ENCODE data around the gene PCK2. TPM values are rescaled to one million over a fixed set of nuclear protein-coding genes. Genes with fewer than 3 reads are reported as not detected.

The PCK2 gene
- total RNA-seq, 1 donor from 2014 or later = 126 TPM

DNA sequence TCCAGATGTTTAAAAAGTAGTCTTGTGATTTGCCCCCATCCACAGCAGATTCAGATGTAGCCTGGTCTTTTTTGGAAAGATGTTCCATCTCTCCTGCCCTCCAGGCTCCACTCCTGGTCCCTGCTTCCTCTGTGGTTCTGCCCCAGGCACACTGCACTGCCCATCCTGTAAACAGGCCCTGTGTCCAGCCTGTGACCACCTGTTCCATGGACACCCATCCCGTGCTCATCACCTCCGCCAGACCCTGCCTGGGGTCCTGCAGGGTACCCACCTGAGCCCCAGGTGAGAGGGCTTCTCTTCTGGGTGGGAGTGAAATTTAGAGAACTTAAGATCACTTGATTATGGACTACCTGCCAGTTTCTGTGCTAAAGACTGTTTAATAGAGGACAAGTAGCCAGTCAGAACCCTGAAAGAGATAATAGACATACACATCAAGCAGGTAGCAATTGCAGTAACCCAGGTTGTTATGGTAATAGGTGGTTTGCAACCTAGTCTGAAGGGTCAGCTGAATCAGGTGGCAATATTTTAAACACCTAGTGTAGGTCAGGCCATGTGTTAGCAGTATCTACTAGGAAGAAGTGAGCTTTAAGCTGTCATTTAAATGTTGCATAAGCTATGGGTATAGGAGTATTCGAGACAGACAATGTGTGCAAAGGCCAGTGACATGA, 55.3 kb downstream of the PCK2 start:
- H3K4me3 Mint-ChIP-seq (ENCODE audit: unreplicated experiment) = no peak overlapping the region
- TF ChIP-seq, protein P1, sequence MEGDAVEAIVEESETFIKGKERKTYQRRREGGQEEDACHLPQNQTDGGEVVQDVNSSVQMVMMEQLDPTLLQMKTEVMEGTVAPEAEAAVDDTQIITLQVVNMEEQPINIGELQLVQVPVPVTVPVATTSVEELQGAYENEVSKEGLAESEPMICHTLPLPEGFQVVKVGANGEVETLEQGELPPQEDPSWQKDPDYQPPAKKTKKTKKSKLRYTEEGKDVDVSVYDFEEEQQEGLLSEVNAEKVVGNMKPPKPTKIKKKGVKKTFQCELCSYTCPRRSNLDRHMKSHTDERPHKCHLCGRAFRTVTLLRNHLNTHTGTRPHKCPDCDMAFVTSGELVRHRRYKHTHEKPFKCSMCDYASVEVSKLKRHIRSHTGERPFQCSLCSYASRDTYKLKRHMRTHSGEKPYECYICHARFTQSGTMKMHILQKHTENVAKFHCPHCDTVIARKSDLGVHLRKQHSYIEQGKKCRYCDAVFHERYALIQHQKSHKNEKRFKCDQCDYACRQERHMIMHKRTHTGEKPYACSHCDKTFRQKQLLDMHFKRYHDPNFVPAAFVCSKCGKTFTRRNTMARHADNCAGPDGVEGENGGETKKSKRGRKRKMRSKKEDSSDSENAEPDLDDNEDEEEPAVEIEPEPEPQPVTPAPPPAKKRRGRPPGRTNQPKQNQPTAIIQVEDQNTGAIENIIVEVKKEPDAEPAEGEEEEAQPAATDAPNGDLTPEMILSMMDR (IDR thresholded peaks at IDR 0.05) = no peak
- H3K36me3 Mint-ChIP-seq (ENCODE audit: low read depth) = peaks cover 13% of the 10 kb centered on the region
- H3K27ac Mint-ChIP-seq (ENCODE audit: unreplicated experiment) = no peak overlapping the region
- no peaks in the 10 kb centered on the region for H3K27me3 Mint-ChIP-seq (ENCODE audit: low read depth)
- H3K9me3 Mint-ChIP-seq (ENCODE audit: low read depth) = no peaks in the 10 kb centered on the region
- H3K4me1 Mint-ChIP-seq (ENCODE audit: low read depth) = peaks cover 29% of the 10 kb centered on the region
- DNase-seq (ENCODE audit: low spot score) = peak; percentile 79

DNA sequence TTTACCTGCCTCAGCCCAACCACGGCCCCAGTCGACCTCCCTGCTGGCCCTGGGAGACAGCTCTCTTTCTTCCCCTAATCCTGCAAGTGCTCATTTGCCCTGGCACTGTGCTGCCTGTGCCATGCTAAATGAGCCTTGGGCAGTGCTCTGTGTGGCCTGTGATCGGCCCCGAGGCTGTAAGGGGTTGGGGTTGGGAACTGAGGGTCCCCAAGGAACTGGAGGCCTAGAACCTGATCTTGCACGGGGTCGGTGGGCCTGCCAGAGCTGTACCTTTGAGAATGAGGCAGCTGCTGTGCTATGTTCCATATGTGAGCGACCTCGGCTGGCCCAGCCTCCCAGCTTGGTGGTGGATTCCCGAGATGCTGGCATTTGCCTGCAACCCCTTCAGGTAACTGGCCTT, 56.0 kb downstream of the PCK2 start:
- no peak overlapping the region for H3K27ac Mint-ChIP-seq (ENCODE audit: unreplicated experiment)
- H3K27me3 Mint-ChIP-seq (ENCODE audit: low read depth) = no peaks in the 10 kb centered on the region
- H3K4me3 Mint-ChIP-seq (ENCODE audit: unreplicated experiment) = no peak overlapping the region
- TF ChIP-seq, protein P1 (IDR thresholded peaks at IDR 0.05) = no peak
- peak; percentile 83 for DNase-seq (ENCODE audit: low spot score)
- peaks cover 29% of the 10 kb centered on the region for H3K4me1 Mint-ChIP-seq (ENCODE audit: low read depth)
- peaks cover 13% of the 10 kb centered on the region for H3K36me3 Mint-ChIP-seq (ENCODE audit: low read depth)
- H3K9me3 Mint-ChIP-seq (ENCODE audit: low read depth) = no peaks in the 10 kb centered on the region

DNA sequence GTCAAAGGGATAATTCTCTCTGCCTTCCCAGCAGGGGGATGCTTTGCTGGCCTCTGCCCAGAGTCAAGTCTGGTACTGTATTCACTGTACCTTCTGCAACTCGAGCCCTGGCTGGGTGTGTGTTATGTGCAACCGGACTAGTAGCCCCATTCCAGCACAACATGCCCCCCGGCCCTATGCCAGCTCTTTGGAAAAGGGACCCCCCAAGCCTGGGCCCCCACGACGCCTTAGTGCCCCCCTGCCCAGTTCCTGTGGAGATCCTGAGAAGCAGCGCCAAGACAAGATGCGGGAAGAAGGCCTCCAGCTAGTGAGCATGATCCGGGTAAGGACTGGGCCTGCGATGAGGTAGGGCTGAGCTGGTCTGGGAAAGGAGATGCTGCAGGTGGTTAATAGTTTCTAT, 56.5 kb downstream of the PCK2 start:
- H3K9me3 Mint-ChIP-seq (ENCODE audit: low read depth) = no peaks in the 10 kb centered on the region
- H3K4me1 Mint-ChIP-seq (ENCODE audit: low read depth) = peaks cover 26% of the 10 kb centered on the region
- no peak overlapping the region for H3K4me3 Mint-ChIP-seq (ENCODE audit: unreplicated experiment)
- peak; percentile 76 for DNase-seq (ENCODE audit: low spot score)
- H3K27me3 Mint-ChIP-seq (ENCODE audit: low read depth) = no peaks in the 10 kb centered on the region
- no peak overlapping the region for H3K27ac Mint-ChIP-seq (ENCODE audit: unreplicated experiment)
- TF ChIP-seq, protein P1 (IDR thresholded peaks at IDR 0.05) = no peak
- H3K36me3 Mint-ChIP-seq (ENCODE audit: low read depth) = peaks cover 16% of the 10 kb centered on the region

DNA sequence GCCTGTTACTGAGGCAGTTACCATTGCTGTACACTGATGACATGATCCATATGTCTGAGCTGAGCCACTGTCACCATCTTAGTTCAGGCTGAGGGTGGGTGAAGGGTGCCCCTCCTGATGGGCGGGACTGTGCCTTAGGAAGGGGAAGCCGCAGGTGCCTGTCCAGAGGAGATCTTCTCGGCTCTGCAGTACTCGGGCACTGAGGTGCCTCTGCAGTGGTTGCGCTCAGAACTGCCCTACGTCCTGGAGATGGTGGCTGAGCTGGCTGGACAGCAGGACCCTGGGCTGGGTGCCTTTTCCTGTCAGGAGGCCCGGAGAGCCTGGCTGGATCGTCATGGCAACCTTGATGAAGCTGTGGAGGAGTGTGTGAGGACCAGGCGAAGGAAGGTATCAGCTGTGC, 56.9 kb downstream of the PCK2 start:
- H3K9me3 Mint-ChIP-seq (ENCODE audit: low read depth) = no peaks in the 10 kb centered on the region
- H3K4me3 Mint-ChIP-seq (ENCODE audit: unreplicated experiment) = no peak overlapping the region
- peaks cover 19% of the 10 kb centered on the region for H3K36me3 Mint-ChIP-seq (ENCODE audit: low read depth)
- peak; percentile 79 for DNase-seq (ENCODE audit: low spot score)
- TF ChIP-seq, protein P1 (IDR thresholded peaks at IDR 0.05) = no peak
- no peaks in the 10 kb centered on the region for H3K27me3 Mint-ChIP-seq (ENCODE audit: low read depth)
- H3K4me1 Mint-ChIP-seq (ENCODE audit: low read depth) = peaks cover 21% of the 10 kb centered on the region
- H3K27ac Mint-ChIP-seq (ENCODE audit: unreplicated experiment) = no peak overlapping the region

DNA sequence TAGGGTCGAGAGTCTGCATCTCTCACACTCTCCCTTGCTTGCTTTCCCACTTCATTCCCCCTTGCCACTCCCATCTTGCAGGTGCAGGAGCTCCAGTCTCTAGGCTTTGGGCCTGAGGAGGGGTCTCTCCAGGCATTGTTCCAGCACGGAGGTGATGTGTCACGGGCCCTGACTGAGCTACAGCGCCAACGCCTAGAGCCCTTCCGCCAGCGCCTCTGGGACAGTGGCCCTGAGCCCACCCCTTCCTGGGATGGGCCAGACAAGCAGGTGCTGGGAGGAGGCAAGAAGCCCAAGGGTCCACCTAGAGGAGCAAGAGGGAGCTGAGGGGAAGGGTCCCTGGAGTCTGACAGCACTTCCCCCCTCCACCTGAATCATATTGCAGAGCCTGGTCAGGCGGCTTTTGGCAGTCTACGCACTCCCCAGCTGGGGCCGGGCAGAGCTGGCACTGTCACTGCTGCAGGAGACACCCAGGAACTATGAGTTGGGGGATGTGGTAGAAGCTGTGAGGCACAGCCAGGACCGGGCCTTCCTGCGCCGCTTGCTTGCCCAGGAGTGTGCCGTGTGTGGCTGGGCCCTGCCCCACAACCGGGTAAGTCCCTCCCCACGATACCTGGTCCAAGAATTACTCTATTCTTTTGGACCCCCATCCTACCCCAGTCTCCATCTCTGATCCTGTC, 57.4 kb downstream of the PCK2 start:
- H3K4me1 Mint-ChIP-seq (ENCODE audit: low read depth) = peaks cover 17% of the 10 kb centered on the region
- H3K4me3 Mint-ChIP-seq (ENCODE audit: unreplicated experiment) = no peak overlapping the region
- H3K27ac Mint-ChIP-seq (ENCODE audit: unreplicated experiment) = no peak overlapping the region
- no peaks in the 10 kb centered on the region for H3K27me3 Mint-ChIP-seq (ENCODE audit: low read depth)
- H3K36me3 Mint-ChIP-seq (ENCODE audit: low read depth) = peaks cover 20% of the 10 kb centered on the region
- TF ChIP-seq, protein P1 (IDR thresholded peaks at IDR 0.05) = no peak
- no peaks in the 10 kb centered on the region for H3K9me3 Mint-ChIP-seq (ENCODE audit: low read depth)
- peak; percentile 82 for DNase-seq (ENCODE audit: low spot score)

Small RNA genes within 50 kb of the gene (microRNA-seq; reads per million reads assigned to microRNA genes)
- gene MIR7703 (ENCODE audit: borderline number of aligned reads) = not detected

Other genes starting within 250 kb of the PCK2 start
- 16.8 to 18.2 TPM (median 16.9 TPM) in 3 replicates for gene DHRS4, start 140.5 kb upstream of the PCK2 start, total RNA-seq
- 11.9 to 17.7 TPM (median 13.9 TPM) in 3 replicates for gene DHRS4L2, start 105.4 kb upstream of the PCK2 start, total RNA-seq
- 0.34 to 0.60 TPM (median 0.54 TPM) in 3 replicates for gene CARMIL3, start 42.3 kb upstream of the PCK2 start, total RNA-seq
- not detected in 3 replicates for gene CPNE6, start 22.7 kb upstream of the PCK2 start, total RNA-seq
- gene DCAF11, start 20.5 kb downstream of the PCK2 start, total RNA-seq = 30.7 to 41.5 TPM (median 32.9 TPM) in 3 replicates
- 1.2 to 1.6 TPM (median 1.3 TPM) in 3 replicates for gene NRL, start 20.6 kb downstream of the PCK2 start, total RNA-seq
- gene FITM1, start 36.3 kb downstream of the PCK2 start, total RNA-seq = 0.27 TPM in 1 of 3 replicates, not detected in the others
- 59.2 to 76.1 TPM (median 64.9 TPM) in 3 replicates for gene PSME1, start 41.9 kb downstream of the PCK2 start, total RNA-seq
- gene EMC9, start 47.3 kb downstream of the PCK2 start, total RNA-seq = 14.0 to 15.3 TPM (median 14.8 TPM) in 3 replicates
- gene PSME2, start 52.3 kb downstream of the PCK2 start, total RNA-seq = 53.6 to 78.7 TPM (median 59.7 TPM) in 3 replicates
- 38.8 to 50.6 TPM (median 45.8 TPM) in 3 replicates for gene RNF31, start 53.2 kb downstream of the PCK2 start, total RNA-seq
- gene IRF9, start 67.0 kb downstream of the PCK2 start, total RNA-seq = 28.9 to 38.4 TPM (median 37.8 TPM) in 3 replicates
- gene REC8, start 77.8 kb downstream of the PCK2 start, total RNA-seq = 4.4 to 7.9 TPM (median 5.0 TPM) in 3 replicates
- 26.7 to 46.2 TPM (median 27.4 TPM) in 3 replicates for gene IPO4, start 94.5 kb downstream of the PCK2 start, total RNA-seq
- gene TM9SF1, start 101.1 kb downstream of the PCK2 start, total RNA-seq = 60.3 to 92.0 TPM (median 61.0 TPM) in 3 replicates
- gene TSSK4, start 111.4 kb downstream of the PCK2 start, total RNA-seq = 0.46 TPM in 1 of 3 replicates, not detected in the others
- gene CHMP4A, start 119.2 kb downstream of the PCK2 start, total RNA-seq = 33.1 to 36.1 TPM (median 35.3 TPM) in 3 replicates
- 23.2 to 25.7 TPM (median 23.6 TPM) in 3 replicates for gene MDP1, start 121.8 kb downstream of the PCK2 start, total RNA-seq
- gene NEDD8, start 138.1 kb downstream of the PCK2 start, total RNA-seq = 154 to 169 TPM (median 159 TPM) in 3 replicates
- 43.1 to 66.5 TPM (median 47.9 TPM) in 3 replicates for gene GMPR2, start 138.6 kb downstream of the PCK2 start, total RNA-seq
- 60.1 to 85.5 TPM (median 72.6 TPM) in 3 replicates for gene TINF2, start 148.3 kb downstream of the PCK2 start, total RNA-seq
- 3.2 to 5.0 TPM (median 3.3 TPM) in 3 replicates for gene TGM1, start 168.9 kb downstream of the PCK2 start, total RNA-seq
- gene RABGGTA, start 177.3 kb downstream of the PCK2 start, total RNA-seq = 27.0 to 34.9 TPM (median 27.4 TPM) in 3 replicates
- gene DHRS1, start 205.5 kb downstream of the PCK2 start, total RNA-seq = 25.6 to 41.4 TPM (median 29.3 TPM) in 3 replicates
- gene NOP9, start 205.5 kb downstream of the PCK2 start, total RNA-seq = 19.4 to 30.4 TPM (median 20.7 TPM) in 3 replicates
- not detected in 3 replicates for gene CIDEB, start 213.7 kb downstream of the PCK2 start, total RNA-seq
- gene LTB4R2, start 215.8 kb downstream of the PCK2 start, total RNA-seq = 8.8 to 18.4 TPM (median 9.1 TPM) in 3 replicates
- gene LTB4R, start 217.2 kb downstream of the PCK2 start, total RNA-seq = 6.1 to 12.0 TPM (median 7.3 TPM) in 3 replicates
- gene ADCY4, start 240.8 kb downstream of the PCK2 start, total RNA-seq = 1.5 to 5.2 TPM (median 3.3 TPM) in 3 replicates
- gene RIPK3, start 245.7 kb downstream of the PCK2 start, total RNA-seq = 0.80 to 1.3 TPM (median 0.90 TPM) in 3 replicates

Data from chondrocyte (in vitro differentiated cells).